Fibroblast of villous mesenchyme (primary cell): ENCODE data around the gene C10orf95. TPM values are rescaled to one million over a fixed set of nuclear protein-coding genes. Genes with fewer than 3 reads are reported as not detected.

Experiments
- DNase-seq: peaks from one replicate; pipeline ENCODE4 v3.0.0-alpha.2; 2010; ENCODE audit warnings: low read depth
- H3K4me3 ChIP-seq: 2 replicates; pipeline ENCODE4 v1.5.1; 2011; ENCODE audit warnings: low read depth, mild to moderate bottlenecking, low read length
- CTCF ChIP-seq: IDR thresholded peaks from 2 replicates; pipeline ENCODE4 v1.5.1; 2012; ENCODE audit warnings: low read depth, mild to moderate bottlenecking, low read length; ENCODE audit not compliant: insufficient read depth
- total RNA-seq: library from RNA; depleted of rRNA; stranded (reverse); fragments of >200 nt; gene quantifications from 2 replicates; pipeline ENCODE4 v1.2.3, GENCODE V29; 2012

C10orf95 gene
- total RNA-seq, 1 donor = not detected

- no peak for TF ChIP-seq CTCF
- peak overlapping the region; percentile 73 for H3K4me3 ChIP-seq
- no peak for DNase-seq
Observed at GRCh38 chr10:102450124-102450373, 1.3 kb downstream of the C10orf95 start.

DNA sequence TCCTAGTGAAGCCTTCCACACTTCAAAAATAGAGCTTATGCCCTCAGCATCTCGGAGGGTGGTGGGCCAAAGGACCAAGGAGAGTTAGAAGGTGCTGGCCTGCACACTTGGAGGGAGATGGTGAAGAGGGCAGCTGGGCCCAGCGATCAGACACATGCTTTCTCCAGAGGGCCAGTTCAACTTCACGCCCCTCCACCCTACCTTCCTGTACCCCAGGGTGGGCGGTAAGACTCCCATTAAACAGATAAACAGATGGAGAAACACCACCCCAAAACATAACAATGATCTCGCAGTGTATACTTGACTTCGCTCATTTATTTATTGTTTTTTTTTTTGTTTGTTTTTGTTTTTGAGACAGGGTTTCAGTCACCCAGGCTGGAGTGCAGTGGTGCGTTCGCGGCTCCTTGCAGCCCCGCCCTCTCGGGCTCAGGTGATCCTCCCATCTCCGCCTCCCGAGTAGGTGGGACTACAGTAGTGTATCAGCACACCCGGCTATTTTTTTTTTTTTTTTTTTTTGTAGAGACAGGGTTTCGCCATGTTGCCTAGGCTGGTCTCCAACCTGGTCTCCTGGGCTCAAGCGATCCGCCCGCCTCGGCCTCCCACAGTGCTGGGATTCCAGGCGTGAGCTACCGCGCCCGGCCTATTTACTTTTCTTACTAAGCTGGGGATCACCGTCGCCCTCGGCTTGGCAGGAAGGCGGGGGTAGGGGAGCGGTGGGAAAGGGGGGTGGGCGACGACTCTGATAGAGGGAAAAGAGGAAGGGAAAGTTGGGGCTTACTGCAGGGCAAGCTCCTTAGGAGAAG, 1.8 kb downstream of the C10orf95 start:
- no peak for TF ChIP-seq CTCF
- peak overlapping the region; percentile 73 for H3K4me3 ChIP-seq
- peak; percentile 45 for DNase-seq

GRCh38 chr10:102444851-102445250, 6.5 kb downstream of the C10orf95 start:
- DNase-seq = no peak
- H3K4me3 ChIP-seq = no peak overlapping the region
- no peak for TF ChIP-seq CTCF

DNA sequence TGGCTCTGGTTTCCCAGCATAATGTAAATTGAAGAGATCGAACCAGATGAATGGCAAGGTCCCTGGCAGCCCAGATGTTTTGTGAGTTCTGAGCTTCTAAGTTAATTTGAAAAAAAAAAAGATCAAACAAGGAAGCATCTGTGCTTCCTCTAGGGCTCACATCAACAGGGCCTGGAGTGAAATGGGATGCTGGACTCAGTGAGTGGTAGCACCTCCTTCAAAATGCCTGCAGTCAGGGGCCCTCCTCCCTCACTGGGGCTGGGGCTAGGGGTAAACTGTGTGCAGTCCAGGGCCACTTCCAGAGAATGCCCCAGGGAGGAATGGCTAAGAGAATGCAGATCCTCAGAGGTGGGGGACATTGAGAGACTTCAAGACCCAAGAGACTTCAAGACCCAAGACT, 13.0 kb downstream of the C10orf95 start:
- no peak overlapping the region for H3K4me3 ChIP-seq
- TF ChIP-seq CTCF = no peak
- no peak for DNase-seq

GRCh38 chr10:102437515-102437914, 13.8 kb downstream of the C10orf95 start:
- no peak for DNase-seq
- TF ChIP-seq CTCF = no peak
- no peak overlapping the region for H3K4me3 ChIP-seq

GRCh38 chr10:102436312-102436711, 15.0 kb downstream of the C10orf95 start:
- DNase-seq = no peak
- no peak overlapping the region for H3K4me3 ChIP-seq
- TF ChIP-seq CTCF = no peak
